ENCODE results near the gene CDC37.

CDC37 gene

DNA sequence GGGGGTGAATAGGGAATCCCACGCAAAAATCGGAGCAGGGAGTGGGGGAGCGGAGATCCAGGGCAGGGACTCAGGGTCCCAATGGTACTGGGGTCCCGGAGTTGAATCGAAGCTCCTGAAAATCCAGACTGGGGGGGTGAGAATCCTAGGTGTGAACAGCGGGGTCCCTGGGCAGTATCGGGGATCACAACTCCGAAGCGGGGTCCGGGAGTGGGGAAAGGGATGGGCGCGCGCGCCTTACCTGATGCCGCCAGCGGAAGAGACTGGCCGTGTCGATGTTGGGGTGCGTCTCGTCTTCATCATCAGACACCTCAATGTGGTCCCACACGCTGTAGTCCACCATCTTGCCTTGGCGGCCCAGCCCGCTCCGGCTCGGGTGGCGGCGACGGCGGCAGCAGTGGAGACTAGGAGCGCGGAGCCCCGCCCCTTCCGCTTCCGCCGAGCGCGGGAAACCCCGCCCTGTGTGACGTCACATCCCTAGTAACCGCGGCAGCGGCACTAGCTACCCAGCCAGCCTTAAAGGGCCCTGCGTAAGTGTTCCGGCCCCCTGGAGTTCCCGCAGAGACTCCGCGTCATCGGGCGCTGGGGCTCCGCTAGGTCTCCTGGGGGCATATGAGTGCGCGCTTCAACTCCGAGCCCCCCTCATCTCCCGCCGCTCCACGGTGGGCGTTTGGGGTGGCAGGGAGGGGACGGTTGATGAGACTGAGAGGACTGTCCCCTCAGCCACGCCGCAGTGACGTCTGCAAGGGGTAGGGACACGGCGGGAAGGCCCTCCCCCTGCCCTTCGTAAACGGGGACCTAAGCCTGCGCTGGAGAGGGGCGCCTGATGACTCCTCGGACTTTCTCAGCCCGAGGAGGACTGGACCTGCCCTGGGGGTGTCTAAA, at the start of gene CDC37:
Gene CDC37 (minus strand): TSS at position 406 of the 885 bp plus-strand sequence. CDS start 63 bp downstream, at position 343.
- TF ChIP-seq ZNF70 (CRISPR knock-in tag; IDR thresholded peaks at IDR 0.05) (no peak), ZFP3 (CRISPR knock-in tag; IDR thresholded peaks at IDR 0.05) (no peak), ESRRG (CRISPR knock-in tag; IDR thresholded peaks at IDR 0.05) (no peak)
- TF ChIP-seq, protein P1, sequence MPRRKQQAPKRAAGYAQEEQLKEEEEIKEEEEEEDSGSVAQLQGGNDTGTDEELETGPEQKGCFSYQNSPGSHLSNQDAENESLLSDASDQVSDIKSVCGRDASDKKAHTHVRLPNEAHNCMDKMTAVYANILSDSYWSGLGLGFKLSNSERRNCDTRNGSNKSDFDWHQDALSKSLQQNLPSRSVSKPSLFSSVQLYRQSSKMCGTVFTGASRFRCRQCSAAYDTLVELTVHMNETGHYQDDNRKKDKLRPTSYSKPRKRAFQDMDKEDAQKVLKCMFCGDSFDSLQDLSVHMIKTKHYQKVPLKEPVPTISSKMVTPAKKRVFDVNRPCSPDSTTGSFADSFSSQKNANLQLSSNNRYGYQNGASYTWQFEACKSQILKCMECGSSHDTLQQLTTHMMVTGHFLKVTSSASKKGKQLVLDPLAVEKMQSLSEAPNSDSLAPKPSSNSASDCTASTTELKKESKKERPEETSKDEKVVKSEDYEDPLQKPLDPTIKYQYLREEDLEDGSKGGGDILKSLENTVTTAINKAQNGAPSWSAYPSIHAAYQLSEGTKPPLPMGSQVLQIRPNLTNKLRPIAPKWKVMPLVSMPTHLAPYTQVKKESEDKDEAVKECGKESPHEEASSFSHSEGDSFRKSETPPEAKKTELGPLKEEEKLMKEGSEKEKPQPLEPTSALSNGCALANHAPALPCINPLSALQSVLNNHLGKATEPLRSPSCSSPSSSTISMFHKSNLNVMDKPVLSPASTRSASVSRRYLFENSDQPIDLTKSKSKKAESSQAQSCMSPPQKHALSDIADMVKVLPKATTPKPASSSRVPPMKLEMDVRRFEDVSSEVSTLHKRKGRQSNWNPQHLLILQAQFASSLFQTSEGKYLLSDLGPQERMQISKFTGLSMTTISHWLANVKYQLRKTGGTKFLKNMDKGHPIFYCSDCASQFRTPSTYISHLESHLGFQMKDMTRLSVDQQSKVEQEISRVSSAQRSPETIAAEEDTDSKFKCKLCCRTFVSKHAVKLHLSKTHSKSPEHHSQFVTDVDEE (CRISPR knock-in tag; IDR thresholded peaks at IDR 0.05) = no peak
- peak; percentile 86 for ATAC-seq

DNA sequence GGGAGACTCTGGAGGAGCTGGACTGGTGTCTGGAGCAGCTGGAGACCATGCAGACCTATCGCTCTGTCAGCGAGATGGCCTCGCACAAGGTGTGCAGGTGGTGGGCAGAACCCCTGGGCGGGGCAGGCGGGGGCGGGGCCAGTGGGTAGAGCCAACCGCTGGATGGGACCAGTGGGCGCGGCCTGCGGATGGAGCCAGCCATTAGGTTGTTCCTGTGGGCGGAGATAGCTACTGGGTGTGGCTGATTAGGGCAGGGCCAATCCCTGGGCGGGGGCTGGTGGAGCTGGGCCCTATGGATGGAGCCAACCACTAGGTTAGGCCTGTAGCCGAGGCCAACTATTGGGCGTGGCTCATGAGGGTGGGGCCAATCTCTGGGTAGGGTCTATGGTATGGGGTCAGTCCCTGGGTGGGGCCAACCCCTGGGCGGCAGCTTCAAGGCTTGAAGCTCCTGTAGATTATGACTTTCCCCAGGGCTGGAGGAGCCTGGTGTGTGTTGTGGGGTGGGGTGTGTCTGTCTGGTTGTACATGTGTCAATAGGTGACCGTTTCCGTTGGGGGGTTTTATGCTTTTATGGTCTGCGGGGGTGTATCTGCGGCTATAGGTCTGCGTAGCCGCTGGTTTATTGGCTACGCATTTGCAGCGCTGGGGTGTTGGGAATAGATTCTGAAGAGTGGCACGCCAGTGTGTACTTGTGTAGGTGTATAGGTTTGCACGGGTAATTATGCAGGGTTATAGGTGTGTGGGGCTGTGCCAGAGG, 47.7 kb upstream of the CDC37 start:
- peak; percentile 51 for ATAC-seq
- TF ChIP-seq, protein P2, sequence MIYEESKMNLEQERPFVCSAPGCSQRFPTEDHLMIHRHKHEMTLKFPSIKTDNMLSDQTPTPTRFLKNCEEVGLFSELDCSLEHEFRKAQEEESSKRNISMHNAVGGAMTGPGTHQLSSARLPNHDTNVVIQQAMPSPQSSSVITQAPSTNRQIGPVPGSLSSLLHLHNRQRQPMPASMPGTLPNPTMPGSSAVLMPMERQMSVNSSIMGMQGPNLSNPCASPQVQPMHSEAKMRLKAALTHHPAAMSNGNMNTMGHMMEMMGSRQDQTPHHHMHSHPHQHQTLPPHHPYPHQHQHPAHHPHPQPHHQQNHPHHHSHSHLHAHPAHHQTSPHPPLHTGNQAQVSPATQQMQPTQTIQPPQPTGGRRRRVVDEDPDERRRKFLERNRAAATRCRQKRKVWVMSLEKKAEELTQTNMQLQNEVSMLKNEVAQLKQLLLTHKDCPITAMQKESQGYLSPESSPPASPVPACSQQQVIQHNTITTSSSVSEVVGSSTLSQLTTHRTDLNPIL (CRISPR knock-in tag; IDR thresholded peaks at IDR 0.05; ENCODE audit: low read depth) = no peak
- TF ChIP-seq, protein P3, sequence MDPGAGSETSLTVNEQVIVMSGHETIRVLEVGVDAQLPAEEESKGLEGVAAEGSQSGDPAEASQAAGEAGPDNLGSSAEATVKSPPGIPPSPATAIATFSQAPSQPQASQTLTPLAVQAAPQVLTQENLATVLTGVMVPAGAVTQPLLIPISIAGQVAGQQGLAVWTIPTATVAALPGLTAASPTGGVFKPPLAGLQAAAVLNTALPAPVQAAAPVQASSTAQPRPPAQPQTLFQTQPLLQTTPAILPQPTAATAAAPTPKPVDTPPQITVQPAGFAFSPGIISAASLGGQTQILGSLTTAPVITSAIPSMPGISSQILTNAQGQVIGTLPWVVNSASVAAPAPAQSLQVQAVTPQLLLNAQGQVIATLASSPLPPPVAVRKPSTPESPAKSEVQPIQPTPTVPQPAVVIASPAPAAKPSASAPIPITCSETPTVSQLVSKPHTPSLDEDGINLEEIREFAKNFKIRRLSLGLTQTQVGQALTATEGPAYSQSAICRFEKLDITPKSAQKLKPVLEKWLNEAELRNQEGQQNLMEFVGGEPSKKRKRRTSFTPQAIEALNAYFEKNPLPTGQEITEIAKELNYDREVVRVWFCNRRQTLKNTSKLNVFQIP (CRISPR knock-in tag; IDR thresholded peaks at IDR 0.05; ENCODE audit: borderline replicate concordance, low read depth) = no peak
- TF ChIP-seq ZNF70 (CRISPR knock-in tag; IDR thresholded peaks at IDR 0.05) = no peak
- no peak for TF ChIP-seq ESRRG (CRISPR knock-in tag; IDR thresholded peaks at IDR 0.05)

DNA sequence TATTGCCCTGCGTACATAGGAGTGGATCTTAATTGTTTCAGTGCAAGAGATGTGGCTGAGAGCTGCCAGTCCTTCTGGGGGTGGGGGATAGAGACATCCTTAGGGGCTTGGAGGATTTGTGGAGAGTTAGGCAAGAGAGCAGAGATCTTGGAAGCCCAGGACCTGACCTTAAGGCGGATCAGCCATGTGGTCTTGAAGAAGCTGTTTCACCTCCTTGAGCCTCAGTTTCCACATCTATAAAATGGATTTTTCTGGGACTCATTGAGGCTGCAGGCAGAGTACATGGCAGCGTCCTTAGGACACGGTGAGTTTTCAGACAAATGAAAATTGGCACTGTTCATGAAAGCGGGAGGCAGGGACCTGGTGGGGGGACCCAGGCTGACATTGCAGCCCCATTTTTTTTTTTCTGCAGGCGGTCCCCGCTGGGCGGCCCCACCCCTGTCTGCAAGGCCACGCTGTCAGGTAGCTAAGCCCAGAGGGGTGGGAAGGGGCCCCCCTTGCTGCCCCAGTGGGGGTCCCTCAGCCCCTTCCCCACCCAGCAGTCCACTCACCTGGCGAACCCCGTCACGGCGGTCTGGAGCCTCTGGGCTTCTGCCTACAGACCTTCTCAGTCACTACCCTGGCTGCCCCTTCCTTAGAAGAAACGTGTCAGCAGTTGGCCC, 47.0 kb upstream of the CDC37 start:
- no peak for ATAC-seq

DNA sequence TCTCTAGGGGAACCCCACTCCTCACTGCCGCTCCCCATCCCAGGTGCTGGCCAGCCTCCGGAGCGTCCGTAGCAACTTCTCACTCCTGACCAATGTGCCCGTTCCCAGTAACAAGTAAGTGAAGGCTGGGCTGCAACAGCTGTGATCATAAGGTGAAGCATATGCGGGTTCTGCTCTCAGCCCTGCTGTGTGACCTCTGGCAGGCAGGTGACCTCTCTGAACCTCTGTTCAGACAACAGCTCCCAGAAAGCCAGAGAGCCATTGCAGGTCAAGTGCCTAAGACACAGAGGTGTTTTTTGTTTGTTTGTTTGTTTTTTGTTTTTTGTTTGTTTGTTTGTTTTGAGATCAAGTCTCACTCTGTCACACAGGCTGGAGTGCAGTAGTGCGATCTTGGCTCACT, 45.7 kb upstream of the CDC37 start:
- TF ChIP-seq, protein P4, sequence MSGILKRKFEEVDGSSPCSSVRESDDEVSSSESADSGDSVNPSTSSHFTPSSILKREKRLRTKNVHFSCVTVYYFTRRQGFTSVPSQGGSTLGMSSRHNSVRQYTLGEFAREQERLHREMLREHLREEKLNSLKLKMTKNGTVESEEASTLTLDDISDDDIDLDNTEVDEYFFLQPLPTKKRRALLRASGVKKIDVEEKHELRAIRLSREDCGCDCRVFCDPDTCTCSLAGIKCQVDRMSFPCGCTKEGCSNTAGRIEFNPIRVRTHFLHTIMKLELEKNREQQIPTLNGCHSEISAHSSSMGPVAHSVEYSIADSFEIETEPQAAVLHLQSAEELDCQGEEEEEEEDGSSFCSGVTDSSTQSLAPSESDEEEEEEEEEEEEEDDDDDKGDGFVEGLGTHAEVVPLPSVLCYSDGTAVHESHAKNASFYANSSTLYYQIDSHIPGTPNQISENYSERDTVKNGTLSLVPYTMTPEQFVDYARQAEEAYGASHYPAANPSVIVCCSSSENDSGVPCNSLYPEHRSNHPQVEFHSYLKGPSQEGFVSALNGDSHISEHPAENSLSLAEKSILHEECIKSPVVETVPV (CRISPR knock-in tag; IDR thresholded peaks at IDR 0.05) = no peak
- TF ChIP-seq SNAI2 (CRISPR knock-in tag; IDR thresholded peaks at IDR 0.05) (no peak), ZC3H10 (CRISPR knock-in tag; IDR thresholded peaks at IDR 0.05) (no peak), GLIS3 (CRISPR knock-in tag; IDR thresholded peaks at IDR 0.05) (no peak)
- no peak for ATAC-seq

More for the DNA sequence above, 47.0 kb upstream of the CDC37 start:
- TF ChIP-seq ARNTL (CRISPR knock-in tag; IDR thresholded peaks at IDR 0.05; ENCODE audit: borderline replicate concordance, low read depth) (no peak), RARB (CRISPR knock-in tag; IDR thresholded peaks at IDR 0.05) (no peak), TCF4 (CRISPR knock-in tag; IDR thresholded peaks at IDR 0.05; ENCODE audit: borderline replicate concordance) (no peak), ZNF565 (CRISPR knock-in tag; conservative IDR thresholded peaks at IDR 0.05; ENCODE audit: low read depth) (no peak), ISL1 (CRISPR knock-in tag; IDR thresholded peaks at IDR 0.05) (no peak), ZNF70 (CRISPR knock-in tag; IDR thresholded peaks at IDR 0.05) (no peak), CSDC2 (CRISPR knock-in tag; IDR thresholded peaks at IDR 0.05) (no peak), OSR1 (CRISPR knock-in tag; IDR thresholded peaks at IDR 0.05) (no peak), PPARA (CRISPR knock-in tag; IDR thresholded peaks at IDR 0.05; ENCODE audit: borderline replicate concordance) (no peak), ZFP3 (CRISPR knock-in tag; IDR thresholded peaks at IDR 0.05) (no peak), TOX (CRISPR knock-in tag; IDR thresholded peaks at IDR 0.05; ENCODE audit: borderline replicate concordance) (no peak), ZNF8 (CRISPR knock-in tag; IDR thresholded peaks at IDR 0.05) (no peak)
- TF ChIP-seq, protein P2 (CRISPR knock-in tag; IDR thresholded peaks at IDR 0.05; ENCODE audit: low read depth) = no peak
